Gastrocnemius medialis (tissue), 4 donors: ENCODE results near the gene FOXK1. TPM values are rescaled to one million over a fixed set of nuclear protein-coding genes. Genes with fewer than 3 reads are reported as not detected.

Experiments used
- ATAC-seq, 2 donors: fragments of 150-250 bp; one replicate each; pipeline ENCODE4 v1.9.1; 2016
- DNase-seq, 2 donors: peaks; one replicate each; pipeline ENCODE4 v3.0.0-alpha.2; 2019
- H3K27ac ChIP-seq, 4 donors: fragments of 200-600 bp; sonication (generic); 1 replicate in 1 of 4; 2 replicates in 3 of 4; pipeline ENCODE4 v1.5.1; 2016 to 2018; ENCODE audit warnings: mild to moderate bottlenecking in 2 of 4, moderate library complexity in 1 of 4
- H3K27me3 ChIP-seq, 3 donors: fragments of 200-600 bp; sonication (generic) in 2 of 3; 1 replicate in 1 of 3; 2 replicates in 2 of 3; pipeline versions ENCODE4 v1.5.1 to v1.6.0; 2016 to 2019; ENCODE audit warnings: mild to moderate bottlenecking in 1 of 3, moderate library complexity in 1 of 3
- H3K36me3 ChIP-seq, 2 donors: fragments of 200-600 bp; sonication (generic) in 1 of 2; one replicate each; pipeline ENCODE4 v1.5.1; 2017 to 2018
- H3K4me1 ChIP-seq, 2 donors: fragments of 200-600 bp; sonication (generic) in 1 of 2; one replicate each; pipeline ENCODE4 v1.5.1; 2016 to 2017; ENCODE audit warnings: mild to moderate bottlenecking in 2 of 2
- H3K4me3 ChIP-seq, 4 donors: fragments of 200-600 bp; sonication (generic) in 3 of 4; 1 replicate in 1 of 4; 2 replicates in 3 of 4; pipeline ENCODE4 v1.5.1; 2016 to 2019; ENCODE audit warnings: mild to moderate bottlenecking in 2 of 4
- H3K9me3 ChIP-seq, 3 donors: fragments of 200-600 bp; sonication (generic) in 2 of 3; 1 replicate in 1 of 3; 2 replicates in 2 of 3; pipeline ENCODE4 v1.5.1; 2016 to 2019
- POLR2A ChIP-seq, 2 donors: fragments of 450-650 bp; IDR thresholded peaks; one replicate each; pipeline ENCODE4 v1.6.1; 2017; ENCODE audit warnings: antibody characterized with exemption in 2 of 2, mild to moderate bottlenecking in 2 of 2, moderate library complexity in 2 of 2
- in situ Hi-C, 4 donors: fragments of 200-750 bp; cut with MboI; loops; one replicate each; pipeline versions ENCODE4 v1.15.0 to v1.8.0; 2017; ENCODE audit warnings: low sequenced_read_pairs in 4 of 4
- intact Hi-C: fragments of 100-400 bp; cut with DNase I; formaldehyde crosslinking; loops from one replicate; pipeline ENCODE4 v1.15.1; 2023; ENCODE audit warnings: low total_unique reads
- total RNA-seq, 4 donors: library from RNA; depleted of rRNA; stranded (reverse); fragments of >200 nt; gene quantifications; one replicate each; pipeline versions ENCODE4 v1.1.0 to v1.2.3, GENCODE V29; 2016
- TF ChIP-seq, protein P1 (sequence below), 5 experiments: fragments of 450-650 bp in 3 of 5; fragments of 200-600 bp in 2 of 5; sonication (generic) in 2 of 5; IDR thresholded peaks in 4 of 5; conservative IDR thresholded peaks in 1 of 5; 1 replicate in 4 of 5; 2 replicates in 1 of 5; pipeline ENCODE4 v1.5.1; 2016 to 2019; ENCODE audit warnings: antibody characterized with exemption in 5 of 5, mild to moderate bottlenecking in 3 of 5, moderate library complexity in 3 of 5

The FOXK1 gene
- total RNA-seq: 10 to 100 TPM in 3 of 4 donors, 1 to 10 TPM in 1; 9.8 to 43.6 (median 18.8) TPM

DNA sequence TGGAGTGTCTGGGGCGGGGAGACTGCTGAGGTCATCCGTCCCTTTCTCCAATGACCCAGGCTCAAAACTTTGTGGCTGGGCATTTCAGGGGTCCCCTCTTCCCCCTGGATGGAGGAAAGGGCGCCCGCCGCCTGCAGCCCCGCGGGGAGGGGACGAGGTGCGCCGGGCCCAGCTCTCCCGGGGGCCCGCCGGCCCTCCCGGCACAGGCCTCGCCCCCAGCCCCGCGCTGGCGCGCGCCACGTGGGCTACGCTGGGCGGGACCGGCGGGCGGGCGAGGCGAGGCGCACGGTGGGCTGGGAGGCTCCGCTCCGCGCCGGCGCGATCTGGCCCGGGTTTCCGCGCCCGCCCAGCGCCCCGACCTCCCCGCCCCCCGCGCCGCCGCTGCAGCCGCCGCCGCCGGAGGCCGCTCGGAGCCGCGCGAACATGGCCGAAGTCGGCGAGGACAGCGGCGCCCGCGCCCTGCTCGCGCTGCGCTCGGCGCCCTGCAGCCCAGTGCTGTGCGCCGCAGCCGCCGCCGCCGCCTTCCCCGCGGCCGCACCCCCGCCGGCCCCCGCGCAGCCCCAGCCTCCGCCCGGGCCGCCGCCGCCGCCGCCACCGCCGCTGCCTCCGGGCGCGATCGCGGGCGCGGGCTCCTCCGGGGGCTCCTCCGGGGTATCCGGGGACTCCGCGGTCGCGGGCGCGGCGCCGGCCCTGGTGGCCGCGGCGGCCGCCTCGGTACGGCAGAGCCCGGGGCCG, at the start of gene FOXK1:
Gene FOXK1, plus strand, starts transcription at position 410 of the 735 bp plus-strand sequence. Its CDS starts 14 bp downstream, at position 424.
- Histone ChIP-seq H3K4me1 (peaks cover 19 to 28% of the 10 kb centered on the region in 2 donors), H3K9me3 (no peaks in the 10 kb centered on the region), H3K4me3 (peak within 1 kb of the TSS; percentile 76 to 82 (median 80)), H3K27me3 (no peaks in the 10 kb centered on the region), H3K36me3 (no peaks in the 10 kb centered on the region), H3K27ac (peak within 1 kb of the TSS; percentile 92 to 97 (median 95))
- DNase-seq: peak; percentile 55 to 60
- in situ Hi-C loops: loop anchor here in 3 of 4 donors (5.0 to 10.0 kb wide), 3 partner anchors 50 to 70 kb away; no protein-coding TSS in a partner anchor
- ATAC-seq: peak; percentile 76
- TF ChIP-seq POLR2A (IDR thresholded peaks at IDR 0.05): peak; percentile 48 to 53
- TF ChIP-seq, protein P1, sequence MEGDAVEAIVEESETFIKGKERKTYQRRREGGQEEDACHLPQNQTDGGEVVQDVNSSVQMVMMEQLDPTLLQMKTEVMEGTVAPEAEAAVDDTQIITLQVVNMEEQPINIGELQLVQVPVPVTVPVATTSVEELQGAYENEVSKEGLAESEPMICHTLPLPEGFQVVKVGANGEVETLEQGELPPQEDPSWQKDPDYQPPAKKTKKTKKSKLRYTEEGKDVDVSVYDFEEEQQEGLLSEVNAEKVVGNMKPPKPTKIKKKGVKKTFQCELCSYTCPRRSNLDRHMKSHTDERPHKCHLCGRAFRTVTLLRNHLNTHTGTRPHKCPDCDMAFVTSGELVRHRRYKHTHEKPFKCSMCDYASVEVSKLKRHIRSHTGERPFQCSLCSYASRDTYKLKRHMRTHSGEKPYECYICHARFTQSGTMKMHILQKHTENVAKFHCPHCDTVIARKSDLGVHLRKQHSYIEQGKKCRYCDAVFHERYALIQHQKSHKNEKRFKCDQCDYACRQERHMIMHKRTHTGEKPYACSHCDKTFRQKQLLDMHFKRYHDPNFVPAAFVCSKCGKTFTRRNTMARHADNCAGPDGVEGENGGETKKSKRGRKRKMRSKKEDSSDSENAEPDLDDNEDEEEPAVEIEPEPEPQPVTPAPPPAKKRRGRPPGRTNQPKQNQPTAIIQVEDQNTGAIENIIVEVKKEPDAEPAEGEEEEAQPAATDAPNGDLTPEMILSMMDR (IDR thresholded peaks at IDR 0.05 in 4 of 5, conservative IDR thresholded peaks at IDR 0.05 in 1 of 5): peak in 1 of 5 experiments; percentile 17
- intact Hi-C loops: loop anchor here (1.0 to 5.0 kb wide), 3 partner anchors 41 to 95 kb away; partner anchors contain the start of gene AP5Z1

DNA sequence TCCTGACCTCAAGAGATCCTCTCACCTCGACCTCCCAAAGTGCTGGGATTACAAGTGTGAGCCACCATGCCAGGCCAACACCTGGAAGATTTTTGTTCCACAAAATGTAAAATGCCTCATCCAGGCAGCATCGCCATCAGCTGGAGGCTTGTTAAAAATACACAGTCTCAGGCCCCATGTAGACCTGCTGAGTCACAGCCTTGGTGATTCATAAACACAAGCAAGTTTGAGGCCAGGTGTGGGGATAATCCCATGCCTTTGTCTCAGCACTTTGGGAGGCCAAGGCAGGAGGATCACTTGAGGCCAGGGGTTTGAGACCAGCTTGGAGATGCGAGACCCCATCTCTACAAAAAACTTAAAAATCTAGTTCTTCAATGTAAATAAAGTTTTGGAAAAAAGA, 49.1 kb upstream of the FOXK1 start:
- DNase-seq: no peak
- Histone ChIP-seq H3K27ac (no peak overlapping the region), H3K9me3 (no peaks in the 10 kb centered on the region), H3K36me3 (no peaks in the 10 kb centered on the region), H3K27me3 (no peaks in the 10 kb centered on the region), H3K4me3 (no peak overlapping the region), H3K4me1 (peaks cover 10 to 13% of the 10 kb centered on the region in 2 donors)
- ATAC-seq: no peak
- TF ChIP-seq, protein P1 (IDR thresholded peaks at IDR 0.05 in 4 of 5, conservative IDR thresholded peaks at IDR 0.05 in 1 of 5): no peak
- no peak for TF ChIP-seq POLR2A (IDR thresholded peaks at IDR 0.05)
- intact Hi-C loops: no loop called here
- in situ Hi-C loops: loop anchor here in 2 of 4 donors (5.0 to 25.0 kb wide), 2 partner anchors 49 to 129 kb away; partner anchors contain the start of gene FOXK1 (in 1 of the 2)

DNA sequence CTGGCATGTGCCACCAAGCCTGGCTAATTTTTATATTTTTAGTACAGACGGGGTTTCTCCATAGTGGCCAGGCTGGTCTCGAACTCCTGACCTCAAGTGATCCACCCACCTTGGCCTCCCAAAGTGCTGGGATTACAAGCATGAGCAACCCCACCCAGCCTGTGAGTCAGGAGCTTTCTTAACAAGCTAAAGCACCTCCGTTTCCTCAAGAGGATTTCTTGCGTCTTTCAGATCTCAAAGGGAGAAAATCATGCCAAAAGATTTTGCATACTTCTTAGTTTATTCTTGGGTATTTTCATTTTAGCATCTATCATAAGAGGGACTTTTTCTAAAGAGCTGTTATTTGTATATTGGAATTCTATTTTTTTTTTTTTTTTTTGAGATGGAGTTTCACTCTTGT, 47.9 kb upstream of the FOXK1 start:
- Histone ChIP-seq H3K36me3 (no peaks in the 10 kb centered on the region), H3K4me1 (peaks cover 10 to 13% of the 10 kb centered on the region in 2 donors), H3K4me3 (no peak overlapping the region), H3K27me3 (no peaks in the 10 kb centered on the region), H3K27ac (no peak overlapping the region), H3K9me3 (no peaks in the 10 kb centered on the region)
- intact Hi-C loops: no loop called here
- TF ChIP-seq POLR2A (IDR thresholded peaks at IDR 0.05): no peak
- TF ChIP-seq, protein P1 (IDR thresholded peaks at IDR 0.05 in 4 of 5, conservative IDR thresholded peaks at IDR 0.05 in 1 of 5): no peak
- DNase-seq: no peak
- in situ Hi-C loops: loop anchor here in 2 of 4 donors (5.0 to 25.0 kb wide), 2 partner anchors 48 to 128 kb away; partner anchors contain the start of gene FOXK1 (in 1 of the 2)
- ATAC-seq: no peak

DNA sequence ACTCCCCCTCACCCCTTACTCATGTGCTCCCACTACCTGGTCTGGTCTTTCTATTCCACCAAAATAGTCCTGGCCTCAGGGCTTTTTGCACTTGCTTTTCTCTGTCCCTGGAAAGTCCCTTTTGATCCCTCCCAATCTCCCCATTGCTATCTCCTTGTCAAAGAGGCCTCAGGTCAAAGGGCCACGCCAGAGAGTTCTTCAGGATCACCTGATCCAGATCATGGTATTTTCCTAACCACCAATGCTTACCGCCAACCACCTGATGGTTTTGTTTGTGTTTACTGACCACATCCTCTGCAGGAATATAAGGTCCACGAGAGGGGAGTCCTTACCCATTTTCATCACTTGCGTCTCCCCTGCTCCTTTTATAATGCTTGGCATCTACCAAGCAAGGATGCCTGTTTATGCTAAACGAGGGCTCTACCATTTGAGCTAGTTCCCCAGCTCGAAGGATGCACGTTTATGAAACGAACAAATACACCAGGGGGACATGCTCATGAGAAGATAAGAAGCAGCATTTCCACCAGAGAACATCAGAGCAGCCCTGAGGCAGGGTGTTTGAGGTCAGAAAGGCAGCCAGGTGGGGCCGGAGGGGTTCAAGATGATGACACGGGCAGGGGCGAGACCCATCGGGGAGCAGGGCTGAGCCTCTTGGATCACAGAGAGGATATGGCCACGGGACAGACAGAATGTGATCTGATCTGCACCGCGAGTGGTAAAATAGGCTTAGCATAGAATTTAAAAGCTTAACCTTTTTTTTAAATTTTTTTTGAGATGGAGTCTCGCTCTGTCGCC, 43.1 kb upstream of the FOXK1 start:
- intact Hi-C loops (no loop called here), in situ Hi-C loops (loop anchor here in 3 of 4 donors (5.0 to 25.0 kb wide), 2 partner anchors 38 to 123 kb away; no protein-coding TSS in a partner anchor)
- Histone ChIP-seq H3K4me1 (peaks cover 0 to 4% of the 10 kb centered on the region in 2 donors), H3K27me3 (no peaks in the 10 kb centered on the region), H3K36me3 (no peaks in the 10 kb centered on the region), H3K27ac (no peak overlapping the region), H3K4me3 (no peak overlapping the region), H3K9me3 (no peaks in the 10 kb centered on the region)
- no peak for TF ChIP-seq POLR2A (IDR thresholded peaks at IDR 0.05)
- TF ChIP-seq, protein P1 (IDR thresholded peaks at IDR 0.05 in 4 of 5, conservative IDR thresholded peaks at IDR 0.05 in 1 of 5): no peak
- ATAC-seq (no peak), DNase-seq (no peak)
